Endothelial cell of umbilical vein (primary cell): ENCODE measurements around the gene ILKAP. TPM values are rescaled to one million over a fixed set of nuclear protein-coding genes. Genes with fewer than 3 reads are reported as not detected.

Experiments
- BruUV-seq: library from RNA; stranded (reverse); fragments of 400-500 nt; replicated peaks from 2 replicates; lab custom pipeline; 2021; lab: Mats Ljungman, UMichigan
- CTCF ChIA-PET: fragments of 300-600, 350-600 bp; sonication (Branson Sonifier 250); formaldehyde crosslinking; loops from one replicate; lab custom pipeline; 2021; ENCODE audit warnings: antibody characterized with exemption, inconsistent platforms; lab: Charles Lee
- POLR2A ChIA-PET: fragments of 300-600, 350-600 bp; sonication (Branson Sonifier 250); formaldehyde crosslinking; loops from one replicate; lab custom pipeline; 2021; ENCODE audit warnings: antibody characterized with exemption, inconsistent platforms; lab: Charles Lee
- DNase-seq: peaks from one replicate; pipeline ENCODE4 v3.0.0-alpha.2; 2011; ENCODE audit warnings: low read depth, low spot score
- FAIRE-seq: peaks from 2 replicates; lab custom pipeline; 2011; peaks lifted over from hg19 to GRCh38; lab: Jason Lieb, UNC
- H2AFZ ChIP-seq: 2 replicates; pipeline ENCODE4 v1.6.0; 2012; ENCODE audit warnings: low read depth, low read length, control low read depth, inconsistent platforms
- H3K27ac ChIP-seq: 2 replicates; pipeline ENCODE4 v1.5.1; 2011; ENCODE audit warnings: low read depth, mild to moderate bottlenecking, control low read depth, low read length, moderate library complexity; ENCODE audit not compliant: insufficient read depth
- H3K27me3 ChIP-seq, 2 experiments: 2 replicates each; pipeline versions ENCODE4 v1.6.0 to v1.6.1; 2011; ENCODE audit warnings: low read length in 2 of 2, mixed read lengths in 1 of 2; ENCODE audit not compliant: control insufficient read depth in 2 of 2, insufficient read depth in 2 of 2
- H3K36me3 ChIP-seq, 2 experiments: 2 replicates in 1 of 2; 3 replicates in 1 of 2; pipeline ENCODE4 v1.5.1; 2011; ENCODE audit warnings: low read length in 2 of 2, mild to moderate bottlenecking in 1 of 2, moderate library complexity in 1 of 2; ENCODE audit not compliant: control insufficient read depth in 2 of 2, insufficient read depth in 2 of 2; ENCODE audit errors: extremely low read depth in 1 of 2
- H3K4me1 ChIP-seq: 3 replicates; pipeline ENCODE4 v1.5.1; 2011; ENCODE audit warnings: mild to moderate bottlenecking, low read length; ENCODE audit not compliant: control insufficient read depth, insufficient read depth; ENCODE audit errors: extremely low read depth
- H3K4me2 ChIP-seq: 2 replicates; pipeline ENCODE4 v1.6.1; 2011; ENCODE audit warnings: low read length, control low read depth, mixed read lengths; ENCODE audit not compliant: insufficient read depth
- H3K4me3 ChIP-seq, 3 experiments: fragments of 200-600 bp in 1 of 3; sonication (generic), shearing (Covaris generic) in 1 of 3; replicated peaks in 1 of 3; 2 replicates each; pipeline ENCODE4 v1.5.1; 2011 to 2016; ENCODE audit warnings: control low read depth in 3 of 3, low read length in 3 of 3, mild to moderate bottlenecking in 2 of 3, inconsistent platforms in 1 of 3, low read depth in 1 of 3, moderate library complexity in 1 of 3; ENCODE audit not compliant: insufficient read depth in 1 of 3
- H3K79me2 ChIP-seq: 2 replicates; pipeline ENCODE4 v1.6.0; 2012; ENCODE audit warnings: low read length, inconsistent platforms; ENCODE audit not compliant: control insufficient read depth, insufficient read depth
- H3K9ac ChIP-seq: replicated peaks from 2 replicates; pipeline ENCODE3; 2011; ENCODE audit warnings: low read length, control low read depth; ENCODE audit not compliant: insufficient read depth; ENCODE audit errors: extremely low read depth
- H3K9me1 ChIP-seq: replicated peaks from 3 replicates; pipeline ENCODE4 v1.6.0; 2011; ENCODE audit warnings: mild to moderate bottlenecking, low read length; ENCODE audit not compliant: control insufficient read depth, insufficient read depth; ENCODE audit errors: extremely low read depth
- H3K9me3 ChIP-seq: replicated peaks from 2 replicates; pipeline ENCODE4 v1.5.1; 2012; ENCODE audit warnings: low read length, inconsistent platforms; ENCODE audit not compliant: control insufficient read depth, insufficient read depth
- H4K20me1 ChIP-seq: replicated peaks from 2 replicates; pipeline ENCODE3; 2011; ENCODE audit warnings: mild to moderate bottlenecking, low read length; ENCODE audit not compliant: control insufficient read depth, insufficient read depth; ENCODE audit errors: extremely low read depth
- EZH2 ChIP-seq: IDR thresholded peaks from 2 replicates; pipeline ENCODE4 v1.6.1; 2012; ENCODE audit warnings: borderline replicate concordance, low read depth, mild to moderate bottlenecking, moderate library complexity, low read length, inconsistent platforms; ENCODE audit not compliant: severe bottlenecking
- FOS ChIP-seq: IDR thresholded peaks from 2 replicates; pipeline ENCODE4 v1.6.1; 2011; ENCODE audit warnings: mild to moderate bottlenecking, low read length, moderate library complexity, borderline replicate concordance; ENCODE audit not compliant: insufficient read depth
- GATA2 ChIP-seq: IDR thresholded peaks from 2 replicates; pipeline ENCODE4 v1.7.0; 2011; ENCODE audit warnings: low read depth, mild to moderate bottlenecking, moderate library complexity, mixed read lengths, low read length; ENCODE audit not compliant: insufficient read length, insufficient read depth
- JUN ChIP-seq: IDR thresholded peaks from 2 replicates; pipeline ENCODE4 v1.6.1; 2011; ENCODE audit warnings: borderline replicate concordance, low read depth; ENCODE audit not compliant: insufficient read length, insufficient read depth
- MAX ChIP-seq: IDR thresholded peaks from 2 replicates; pipeline ENCODE4 v1.6.1; 2011; ENCODE audit not compliant: insufficient read depth, insufficient read length
- MYC ChIP-seq: IDR thresholded peaks from one replicate; pipeline ENCODE4 v1.6.1; 2011; ENCODE audit warnings: mild to moderate bottlenecking, low read depth, low read length
- POLR2A ChIP-seq: IDR thresholded peaks from 2 replicates; pipeline ENCODE4 v1.6.1; 2012; ENCODE audit warnings: low read depth, mild to moderate bottlenecking, control low read depth, low read length
- POLR2AphosphoS5 ChIP-seq: IDR thresholded peaks from 2 replicates; pipeline ENCODE4 v1.6.1; 2012; ENCODE audit warnings: low read depth, mild to moderate bottlenecking, control low read depth, low read length, moderate library complexity; ENCODE audit not compliant: insufficient read depth
- dilution Hi-C: fragments of 300-500 bp; cut with MboI; formaldehyde crosslinking; loops from one replicate; pipeline ENCODE4 v1.15.0; 2019; ENCODE audit warnings: low sequenced_read_pairs; ENCODE audit not compliant: extremely low pct_ligation_motif_present
- intact Hi-C: fragments of 100-400 bp; cut with micrococcal nuclease; formaldehyde crosslinking; loops from one replicate; pipeline ENCODE4 v1.10.0; 2022
- polyA plus RNA-seq, 4 experiments: library from polyadenylated mRNA; depleted of rRNA in 3 of 4; stranded (reverse) in 3 of 4; unstranded in 1 of 4; fragments of >200 nt; gene quantifications; 2 replicates each; pipeline versions ENCODE4 v1.2.1 to v1.2.3, GENCODE V29; 2011 to 2012; ENCODE audit warnings: missing spikeins in 1 of 4
- total RNA-seq: library from RNA; stranded (reverse); gene quantifications from 2 replicates; pipeline ENCODE4 v1.2.3, GENCODE V29; 2021
- TF ChIP-seq, protein P1 (sequence below), 2 donors: IDR thresholded peaks; 1 replicate in 1 of 2; 2 replicates in 1 of 2; pipeline ENCODE4 v1.5.1; 2011; ENCODE audit warnings: low read length in 2 of 2, mild to moderate bottlenecking in 2 of 2, moderate library complexity in 2 of 2, control low read depth in 1 of 2, inconsistent platforms in 1 of 2, low read depth in 1 of 2; ENCODE audit not compliant: insufficient read depth in 1 of 2; ENCODE audit errors: extremely low read depth in 1 of 2

The ILKAP gene
- total and polyA plus RNA-seq, 2 donors (not counting 3 experiments of a cell fraction or from before 2014, with no cell fraction given), result 49.2 to 49.8 TPM

- H3K4me1 ChIP-seq, result no peaks in the 10 kb centered on the region
- no peak within 1 kb of the TSS for H3K9ac ChIP-seq
- no peak for FAIRE-seq
Measured at GRCh38 chr2:238138331-238139195, 64.9 kb downstream of the ILKAP start, which contains the start of gene KLHL30. Gene KLHL30 (plus strand): TSS chr2:238138668. CDS start chr2:238140755, 2,087 bp downstream.

More at GRCh38 chr2:238138331-238139195, 64.9 kb downstream of the ILKAP start, which contains the start of gene KLHL30:
- no peaks in the 10 kb centered on the region for H3K9me1 ChIP-seq
- no peaks in the 10 kb centered on the region for H3K36me3 ChIP-seq
- ChIA-PET POLR2A (interaction anchor here (0.6 kb wide), 1 partner anchor 12 kb away, joined by 7 read pairs; no protein-coding TSS in a partner anchor), CTCF (interaction anchor here (1.1 kb wide), 1 partner anchor 280 kb away, joined by 3 read pairs; no protein-coding TSS in a partner anchor)
- H3K9me3 ChIP-seq, result no peaks in the 10 kb centered on the region
- no peaks in the 10 kb centered on the region for H4K20me1 ChIP-seq
- no peak for TF ChIP-seq EZH2
- TF ChIP-seq FOS, result no peak
- TF ChIP-seq JUN, result no peak
- TF ChIP-seq POLR2AphosphoS5, result no peak
- no peak for TF ChIP-seq POLR2A
- no peak for TF ChIP-seq MAX
- TF ChIP-seq, protein P1, sequence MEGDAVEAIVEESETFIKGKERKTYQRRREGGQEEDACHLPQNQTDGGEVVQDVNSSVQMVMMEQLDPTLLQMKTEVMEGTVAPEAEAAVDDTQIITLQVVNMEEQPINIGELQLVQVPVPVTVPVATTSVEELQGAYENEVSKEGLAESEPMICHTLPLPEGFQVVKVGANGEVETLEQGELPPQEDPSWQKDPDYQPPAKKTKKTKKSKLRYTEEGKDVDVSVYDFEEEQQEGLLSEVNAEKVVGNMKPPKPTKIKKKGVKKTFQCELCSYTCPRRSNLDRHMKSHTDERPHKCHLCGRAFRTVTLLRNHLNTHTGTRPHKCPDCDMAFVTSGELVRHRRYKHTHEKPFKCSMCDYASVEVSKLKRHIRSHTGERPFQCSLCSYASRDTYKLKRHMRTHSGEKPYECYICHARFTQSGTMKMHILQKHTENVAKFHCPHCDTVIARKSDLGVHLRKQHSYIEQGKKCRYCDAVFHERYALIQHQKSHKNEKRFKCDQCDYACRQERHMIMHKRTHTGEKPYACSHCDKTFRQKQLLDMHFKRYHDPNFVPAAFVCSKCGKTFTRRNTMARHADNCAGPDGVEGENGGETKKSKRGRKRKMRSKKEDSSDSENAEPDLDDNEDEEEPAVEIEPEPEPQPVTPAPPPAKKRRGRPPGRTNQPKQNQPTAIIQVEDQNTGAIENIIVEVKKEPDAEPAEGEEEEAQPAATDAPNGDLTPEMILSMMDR (IDR thresholded peaks at IDR 0.05; ENCODE audit: extremely low read depth in 1 of 2, insufficient read depth in 1 of 2, low read depth in 1 of 2, low read length in 2 of 2), result no peak
- no peak for TF ChIP-seq GATA2
- no peak for TF ChIP-seq MYC
- H3K27me3 ChIP-seq, result no peaks in the 10 kb centered on the region
- no peaks in the 10 kb centered on the region for H3K79me2 ChIP-seq
- dilution Hi-C loops, result no loop called here
- no peak within 1 kb of the TSS for H3K4me2 ChIP-seq
- no peak within 1 kb of the TSS for H3K27ac ChIP-seq
- H2AFZ ChIP-seq, result no peak within 1 kb of the TSS
- BruUV-seq, result no TSS peak
- intact Hi-C loops, result loop anchor here (1.0 kb wide), 1 partner anchor 215 kb away; no protein-coding TSS in a partner anchor
- DNase-seq, result no peak
- H3K4me3 ChIP-seq, result no peak within 1 kb of the TSS
